AG09309 (cell line): Measurements from ENCODE around the gene UCHL3.

Source experiments
- DNase-seq: peaks from one replicate; pipeline ENCODE4 v3.0.0-alpha.2; 2010; ENCODE audit warnings: low read depth
- H3K4me3 ChIP-seq: 2 replicates; pipeline ENCODE4 v1.5.1; 2011; ENCODE audit warnings: mild to moderate bottlenecking, low read depth, low read length, moderate library complexity; ENCODE audit not compliant: control insufficient read depth
- TF ChIP-seq, protein P1 (sequence below): IDR thresholded peaks from 2 replicates; pipeline ENCODE4 v1.5.1; 2011; ENCODE audit warnings: mild to moderate bottlenecking, low read depth, low read length, inconsistent platforms; ENCODE audit not compliant: insufficient read depth, control insufficient read depth; ENCODE audit errors: missing control alignments

Gene UCHL3

GRCh38 chr13:75569576-75569975 lies 20.0 kb downstream of the UCHL3 start:
- H3K4me3 ChIP-seq: no peak overlapping the region
- DNase-seq: no peak
- TF ChIP-seq, protein P1, sequence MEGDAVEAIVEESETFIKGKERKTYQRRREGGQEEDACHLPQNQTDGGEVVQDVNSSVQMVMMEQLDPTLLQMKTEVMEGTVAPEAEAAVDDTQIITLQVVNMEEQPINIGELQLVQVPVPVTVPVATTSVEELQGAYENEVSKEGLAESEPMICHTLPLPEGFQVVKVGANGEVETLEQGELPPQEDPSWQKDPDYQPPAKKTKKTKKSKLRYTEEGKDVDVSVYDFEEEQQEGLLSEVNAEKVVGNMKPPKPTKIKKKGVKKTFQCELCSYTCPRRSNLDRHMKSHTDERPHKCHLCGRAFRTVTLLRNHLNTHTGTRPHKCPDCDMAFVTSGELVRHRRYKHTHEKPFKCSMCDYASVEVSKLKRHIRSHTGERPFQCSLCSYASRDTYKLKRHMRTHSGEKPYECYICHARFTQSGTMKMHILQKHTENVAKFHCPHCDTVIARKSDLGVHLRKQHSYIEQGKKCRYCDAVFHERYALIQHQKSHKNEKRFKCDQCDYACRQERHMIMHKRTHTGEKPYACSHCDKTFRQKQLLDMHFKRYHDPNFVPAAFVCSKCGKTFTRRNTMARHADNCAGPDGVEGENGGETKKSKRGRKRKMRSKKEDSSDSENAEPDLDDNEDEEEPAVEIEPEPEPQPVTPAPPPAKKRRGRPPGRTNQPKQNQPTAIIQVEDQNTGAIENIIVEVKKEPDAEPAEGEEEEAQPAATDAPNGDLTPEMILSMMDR: no peak

DNA sequence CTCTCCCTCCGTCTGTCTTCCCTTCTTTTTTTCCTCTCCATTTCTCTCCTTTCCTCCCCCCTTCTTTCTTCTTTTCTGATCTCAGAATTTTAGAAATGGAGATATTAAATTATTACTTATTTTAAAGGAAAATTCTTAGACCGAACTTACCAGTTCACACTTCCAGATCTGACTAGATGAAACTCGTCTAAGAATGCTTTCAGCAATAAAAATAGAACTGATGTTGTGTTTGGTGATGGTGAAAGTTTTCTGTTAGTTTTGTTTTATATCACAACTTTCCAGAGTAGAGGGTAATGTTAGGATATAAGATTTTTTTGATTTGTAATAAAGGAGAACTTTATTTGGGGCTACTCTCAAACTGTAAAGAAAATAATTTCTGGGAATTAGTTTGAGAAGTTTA lies 29.9 kb downstream of the UCHL3 start:
- no peak for DNase-seq
- TF ChIP-seq, protein P1: no peak

GRCh38 chr13:75581874-75582640 lies 32.5 kb downstream of the UCHL3 start:
- no peak for DNase-seq
- TF ChIP-seq, protein P1: no peak
- no peak overlapping the region for H3K4me3 ChIP-seq

More for the DNA sequence above, 29.9 kb downstream of the UCHL3 start:
- H3K4me3 ChIP-seq: no peak overlapping the region

- H3K4me3 ChIP-seq: no peak overlapping the region
- TF ChIP-seq, protein P1: no peak
- DNase-seq: no peak
These were observed 33.5 kb downstream of the UCHL3 start for GRCh38 chr13:75583091-75583490.

- TF ChIP-seq, protein P1: no peak
- H3K4me3 ChIP-seq: no peak overlapping the region
- no peak for DNase-seq
These were observed 35.6 kb downstream of the UCHL3 start for GRCh38 chr13:75585153-75585552.

DNA sequence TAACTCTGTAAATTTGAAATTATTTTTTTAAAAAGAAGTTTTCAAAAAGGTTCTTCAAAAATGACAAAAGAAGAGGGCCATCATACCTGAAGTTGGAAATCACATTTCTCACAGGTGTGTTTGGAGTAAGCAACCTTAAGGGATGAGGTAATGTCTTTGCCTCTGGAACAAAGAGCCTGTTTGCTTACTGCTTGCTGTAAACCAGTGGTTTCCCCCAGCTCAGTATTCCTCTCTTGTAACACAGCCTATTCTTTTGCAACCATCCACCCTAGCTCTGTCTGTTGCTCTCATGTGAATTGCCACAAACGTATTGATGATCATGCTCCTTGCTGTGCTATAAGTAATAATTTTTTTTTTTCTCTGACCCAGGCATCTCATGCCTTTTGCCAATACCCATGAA lies 38.1 kb downstream of the UCHL3 start:
- H3K4me3 ChIP-seq: no peak overlapping the region
- no peak for DNase-seq
- TF ChIP-seq, protein P1: no peak
